ENCODE data around the gene MITF.

The MITF gene

GRCh38 chr3:69739204-69740102 is at the start of gene MITF:
Gene MITF, plus strand, starts transcription at chr3:69739464. Its CDS starts 134 bp downstream, at chr3:69739598.
- ChIA-PET CTCF (no interaction called here), POLR2A (ENCODE audit: low non-redundant PET) (interaction anchor here (0.6 kb wide), 1 partner anchor 10 kb away, joined by 3 read pairs; no protein-coding TSS in a partner anchor)
- DNase-seq (ENCODE audit: low spot score), result peak; percentile 84
- TF ChIP-seq CTCF (conservative IDR thresholded peaks at IDR 0.05; ENCODE audit: low read depth), result no peak
- H3K27ac ChIP-seq, result no peak within 1 kb of the TSS

GRCh38 chr3:69691860-69692259 is 47.4 kb upstream of the MITF start:
- CTCF ChIA-PET, result interaction anchor here (0.7 to 1.2 kb wide), 3 partner anchors 46 to 256 kb away, joined by 3 to 4 read pairs (median 3); no protein-coding TSS in a partner anchor

GRCh38 chr3:69692761-69693160 is 46.5 kb upstream of the MITF start:
- no peak overlapping the region for H3K27ac ChIP-seq
- POLR2A ChIA-PET (ENCODE audit: low non-redundant PET), result no interaction called here

More at GRCh38 chr3:69691860-69692259, 47.4 kb upstream of the MITF start:
- POLR2A ChIA-PET (ENCODE audit: low non-redundant PET), result no interaction called here
- no peak for DNase-seq (ENCODE audit: low spot score)
- no peak for TF ChIP-seq CTCF (conservative IDR thresholded peaks at IDR 0.05; ENCODE audit: low read depth)
- no peak overlapping the region for H3K27ac ChIP-seq

GRCh38 chr3:69695443-69695842 is 43.8 kb upstream of the MITF start:
- ChIA-PET CTCF (no interaction called here), POLR2A (ENCODE audit: low non-redundant PET) (no interaction called here)
- no peak for TF ChIP-seq CTCF (conservative IDR thresholded peaks at IDR 0.05; ENCODE audit: low read depth)
- no peak overlapping the region for H3K27ac ChIP-seq
- DNase-seq (ENCODE audit: low spot score), result peak; percentile 8

More at GRCh38 chr3:69692761-69693160, 46.5 kb upstream of the MITF start:
- TF ChIP-seq CTCF (conservative IDR thresholded peaks at IDR 0.05; ENCODE audit: low read depth), result no peak
- CTCF ChIA-PET, result interaction anchor here (0.9 kb wide), 1 partner anchor 99 kb away, joined by 4 read pairs; no protein-coding TSS in a partner anchor
- DNase-seq (ENCODE audit: low spot score), result no peak

- no peak for DNase-seq (ENCODE audit: low spot score)
- ChIA-PET POLR2A (ENCODE audit: low non-redundant PET) (no interaction called here), CTCF (no interaction called here)
- TF ChIP-seq CTCF (conservative IDR thresholded peaks at IDR 0.05; ENCODE audit: low read depth), result no peak
- no peak overlapping the region for H3K27ac ChIP-seq
Observed at GRCh38 chr3:69695933-69696332, 43.3 kb upstream of the MITF start.

GRCh38 chr3:69696367-69696766 is 42.9 kb upstream of the MITF start:
- DNase-seq (ENCODE audit: low spot score), result no peak
- H3K27ac ChIP-seq, result no peak overlapping the region
- ChIA-PET CTCF (no interaction called here), POLR2A (ENCODE audit: low non-redundant PET) (no interaction called here)
- no peak for TF ChIP-seq CTCF (conservative IDR thresholded peaks at IDR 0.05; ENCODE audit: low read depth)

Data from RWPE1 (cell line).